ENCODE measurements around the gene AJAP1. TPM values are rescaled to one million over a fixed set of nuclear protein-coding genes. Genes with fewer than 3 reads are reported as not detected.
"Not testable (repeated sequence)": the region's sequence is repeated elsewhere in the genome, so short reads cannot be mapped to it uniquely, and the experiment has no call there.

AJAP1 gene
- total RNA-seq, 4 donors from 2014 or later: under 0.01 to 0.21 (median 0.10) TPM

GRCh38 chr1:4662168-4662567 is 7.8 kb downstream of the AJAP1 start:
- WGBS, 2 donors: 85 to 88% methylated on average over 13 of the region's 13 CpGs
- no peak for DNase-seq (ENCODE audit: low spot score in 2 of 2)
- TF ChIP-seq EP300 (IDR thresholded peaks at IDR 0.05): no peak
- TF ChIP-seq CTCF (IDR thresholded peaks at IDR 0.05): no peak
- no peak for TF ChIP-seq POLR2A (IDR thresholded peaks at IDR 0.05)
- H3K4me1 ChIP-seq: peaks cover 0 to 7% (median 0%) of the 10 kb centered on the region in 4 donors
- no peaks in the 10 kb centered on the region for H3K36me3 ChIP-seq
- H3K9me3 ChIP-seq: peaks cover 0 to 3% (median 0%) of the 10 kb centered on the region in 4 donors
- no peak overlapping the region for H3K4me3 ChIP-seq
- no peak overlapping the region for H3K27ac ChIP-seq
- H3K27me3 ChIP-seq: peaks cover 0 to 21% of the 10 kb centered on the region in 2 donors

GRCh38 chr1:4662723-4663122 is 8.3 kb downstream of the AJAP1 start:
- Histone ChIP-seq H3K4me3 (no peak overlapping the region), H3K36me3 (no peaks in the 10 kb centered on the region), H3K27ac (no peak overlapping the region), H3K4me1 (peaks cover 0 to 7% (median 0%) of the 10 kb centered on the region in 4 donors), H3K27me3 (peaks cover 0 to 16% of the 10 kb centered on the region in 2 donors), H3K9me3 (peaks cover 0 to 3% (median 0%) of the 10 kb centered on the region in 4 donors)
- no peak for DNase-seq (ENCODE audit: low spot score in 2 of 2)
- TF ChIP-seq POLR2A (IDR thresholded peaks at IDR 0.05) (no peak), CTCF (IDR thresholded peaks at IDR 0.05) (no peak), EP300 (IDR thresholded peaks at IDR 0.05) (no peak)
- WGBS, 2 donors: 65 to 67% methylated on average over 7 of the region's 7 CpGs

GRCh38 chr1:4664095-4664494 is 9.7 kb downstream of the AJAP1 start:
- Histone ChIP-seq H3K4me1 (no peaks in the 10 kb centered on the region), H3K36me3 (no peaks in the 10 kb centered on the region), H3K27me3 (peaks cover 0 to 2% of the 10 kb centered on the region in 2 donors), H3K9me3 (peaks cover 0 to 3% (median 0%) of the 10 kb centered on the region in 4 donors), H3K27ac (no peak overlapping the region), H3K4me3 (no peak overlapping the region)
- TF ChIP-seq CTCF (IDR thresholded peaks at IDR 0.05) (no peak), POLR2A (IDR thresholded peaks at IDR 0.05) (no peak), EP300 (IDR thresholded peaks at IDR 0.05) (no peak)
- 88 to 93% methylated on average over 5 of the region's 5 CpGs for WGBS, 2 donors
- no peak for DNase-seq (ENCODE audit: low spot score in 2 of 2)

- no peaks in the 10 kb centered on the region for H3K4me1 ChIP-seq
- peaks cover 0 to 3% (median 0%) of the 10 kb centered on the region in 4 donors for H3K9me3 ChIP-seq
- no peak for DNase-seq (ENCODE audit: low spot score in 2 of 2)
- TF ChIP-seq POLR2A (IDR thresholded peaks at IDR 0.05): no peak
- TF ChIP-seq EP300 (IDR thresholded peaks at IDR 0.05): no peak
- TF ChIP-seq CTCF (IDR thresholded peaks at IDR 0.05): no peak
- H3K36me3 ChIP-seq: no peaks in the 10 kb centered on the region
- H3K27me3 ChIP-seq: no peaks in the 10 kb centered on the region
- H3K27ac ChIP-seq: no peak overlapping the region
- 76 to 82% methylated on average over 8 of the region's 8 CpGs for WGBS, 2 donors
- H3K4me3 ChIP-seq: no peak overlapping the region
These were observed 10.2 kb downstream of the AJAP1 start for GRCh38 chr1:4664606-4665005.

- TF ChIP-seq EP300 (IDR thresholded peaks at IDR 0.05) (no peak), POLR2A (IDR thresholded peaks at IDR 0.05) (no peak), CTCF (IDR thresholded peaks at IDR 0.05) (no peak)
- Histone ChIP-seq H3K27me3 (no peaks in the 10 kb centered on the region), H3K36me3 (no peaks in the 10 kb centered on the region)
These were observed 11.0 kb downstream of the AJAP1 start for GRCh38 chr1:4665456-4665855.

GRCh38 chr1:4666683-4667082 is 12.3 kb downstream of the AJAP1 start:
- not testable (repeated sequence) for H3K36me3 ChIP-seq; H3K9me3 ChIP-seq; H3K4me1 ChIP-seq; H3K27ac ChIP-seq; H3K4me3 ChIP-seq; DNase-seq (ENCODE audit: low spot score in 2 of 2); H3K27me3 ChIP-seq
- 83% methylated on average over 19 of the region's 19 CpGs for WGBS, 2 donors

More at GRCh38 chr1:4665456-4665855, 11.0 kb downstream of the AJAP1 start:
- H3K9me3 ChIP-seq: peaks cover 0 to 3% (median 0%) of the 10 kb centered on the region in 4 donors
- no peak overlapping the region for H3K4me3 ChIP-seq
- 74 to 78% methylated on average over 5 to 7 of the region's 9 CpGs for WGBS, 2 donors
- no peak overlapping the region for H3K27ac ChIP-seq
- DNase-seq (ENCODE audit: low spot score in 2 of 2): no peak
- no peaks in the 10 kb centered on the region for H3K4me1 ChIP-seq
